ENCODE measurements around the gene CEMIP2.
"Not testable (repeated sequence)": the region's sequence is repeated elsewhere in the genome, so short reads cannot be mapped to it uniquely, and the experiment has no call there.

Gene CEMIP2

GRCh38 chr9:71768388-71769174 is at the start of gene CEMIP2:
Gene CEMIP2 (minus strand): TSS chr9:71768513. CDS start chr9:71750373, 18,140 bp downstream.
- DNase-seq, result peak; percentile 87

GRCh38 chr9:71816916-71817451 is 48.7 kb upstream of the CEMIP2 start:
- no peak for DNase-seq

- no peak for DNase-seq
Observed at GRCh38 chr9:71814815-71815214, 46.5 kb upstream of the CEMIP2 start.

- no peak for DNase-seq
Observed at GRCh38 chr9:71814226-71814625, 45.9 kb upstream of the CEMIP2 start.

GRCh38 chr9:71812385-71812784 is 44.1 kb upstream of the CEMIP2 start:
- DNase-seq, result no peak

- no peak for DNase-seq
Observed at GRCh38 chr9:71808068-71808467, 39.8 kb upstream of the CEMIP2 start.

- DNase-seq, result peak; percentile 52
Observed at GRCh38 chr9:71806901-71807307, 38.6 kb upstream of the CEMIP2 start.

- not testable (repeated sequence) for DNase-seq
Observed at GRCh38 chr9:71805096-71805495, 36.8 kb upstream of the CEMIP2 start.

- no peak for DNase-seq
Observed at GRCh38 chr9:71801826-71802225, 33.5 kb upstream of the CEMIP2 start.

GRCh38 chr9:71797266-71797665 is 29.0 kb upstream of the CEMIP2 start:
- no peak for DNase-seq

- DNase-seq, result no peak
Observed at GRCh38 chr9:71796100-71796767, 27.9 kb upstream of the CEMIP2 start.

GRCh38 chr9:71795097-71795813 is 26.9 kb upstream of the CEMIP2 start:
- no peak for DNase-seq

GRCh38 chr9:71793386-71794105 is 25.2 kb upstream of the CEMIP2 start:
- DNase-seq, result no peak

- no peak for DNase-seq
Observed at GRCh38 chr9:71791875-71792274, 23.6 kb upstream of the CEMIP2 start.

- DNase-seq, result no peak
Observed at GRCh38 chr9:71790296-71790695, 22.0 kb upstream of the CEMIP2 start.

- peak; percentile 81 for DNase-seq
Observed at GRCh38 chr9:71783120-71783523, 14.8 kb upstream of the CEMIP2 start.

- DNase-seq, result no peak
Observed at GRCh38 chr9:71781391-71781790, 13.1 kb upstream of the CEMIP2 start.

- DNase-seq, result no peak
Observed at GRCh38 chr9:71780953-71781352, 12.6 kb upstream of the CEMIP2 start.

- no peak for DNase-seq
Observed at GRCh38 chr9:71778085-71778484, 9.8 kb upstream of the CEMIP2 start.

GRCh38 chr9:71774920-71775319 is 6.6 kb upstream of the CEMIP2 start:
- no peak for DNase-seq

GRCh38 chr9:71772726-71773125 is 4.4 kb upstream of the CEMIP2 start:
- DNase-seq, result no peak

- DNase-seq, result no peak
Observed at GRCh38 chr9:71770170-71770569, 1.9 kb upstream of the CEMIP2 start.
